ENCODE data around the gene EFNA3. TPM values are rescaled to one million over a fixed set of nuclear protein-coding genes. Genes with fewer than 3 reads are reported as not detected.
A peak's percentile ranks its signal among the peaks of the same experiment; 100 is the strongest.

Gene EFNA3
- total RNA-seq, 4 donors from 2014 or later = 111 to 150 (median 129) TPM

DNA sequence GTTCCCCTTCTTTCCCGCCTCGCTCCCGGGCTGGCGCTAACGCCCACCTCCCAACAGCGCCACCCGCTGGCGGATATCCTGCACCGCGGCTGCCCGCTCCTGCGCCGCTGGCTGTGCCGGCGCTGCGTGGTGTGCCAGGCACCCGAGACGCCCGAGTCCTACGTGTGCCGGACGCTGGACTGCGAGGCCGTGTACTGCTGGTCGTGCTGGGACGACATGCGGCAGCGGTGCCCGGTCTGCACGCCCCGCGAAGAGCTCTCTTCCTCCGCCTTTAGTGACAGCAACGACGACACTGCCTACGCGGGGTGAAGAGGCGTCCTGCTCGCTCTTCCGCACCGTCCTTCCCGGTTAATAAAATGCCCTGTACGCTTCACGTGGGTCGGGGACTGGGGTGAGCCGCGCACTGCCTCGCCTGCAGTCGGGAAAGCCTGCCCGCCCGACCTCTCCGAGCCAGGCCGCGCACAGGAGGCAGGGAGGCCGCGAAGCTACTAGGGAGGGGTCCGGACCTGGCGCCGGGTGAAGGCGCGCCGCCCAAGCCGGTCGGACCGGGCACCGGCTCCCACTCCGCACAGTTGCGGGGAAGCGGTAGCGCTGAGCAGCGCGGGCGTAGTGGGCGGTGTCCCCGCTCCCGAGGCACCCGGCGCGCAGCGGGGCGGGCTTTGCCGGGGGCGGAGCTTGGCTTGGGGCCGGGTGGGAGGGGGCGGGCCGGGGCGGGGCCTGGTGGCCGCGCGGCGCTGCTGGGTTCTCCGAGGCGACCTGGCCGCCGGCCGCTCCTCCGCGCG, 27.9 kb upstream of the EFNA3 start, which contains the start of gene ADAM15:
Gene ADAM15, plus strand, starts transcription at position 757 of the 782 bp plus-strand sequence. CDS start 71 bp downstream, outside the sequence.
- peak within 1 kb of the TSS; percentile 84 for H3K4me3 ChIP-seq (ENCODE audit: low read depth, poor library complexity, severe bottlenecking)
- intact Hi-C loops (cut with DNase I; ENCODE audit: low total_unique reads) = loop anchor here (5.0 to 10.0 kb wide), 2 partner anchors 96 to 143 kb away; partner anchors contain the start of gene PBXIP1
- TF ChIP-seq, protein P1, sequence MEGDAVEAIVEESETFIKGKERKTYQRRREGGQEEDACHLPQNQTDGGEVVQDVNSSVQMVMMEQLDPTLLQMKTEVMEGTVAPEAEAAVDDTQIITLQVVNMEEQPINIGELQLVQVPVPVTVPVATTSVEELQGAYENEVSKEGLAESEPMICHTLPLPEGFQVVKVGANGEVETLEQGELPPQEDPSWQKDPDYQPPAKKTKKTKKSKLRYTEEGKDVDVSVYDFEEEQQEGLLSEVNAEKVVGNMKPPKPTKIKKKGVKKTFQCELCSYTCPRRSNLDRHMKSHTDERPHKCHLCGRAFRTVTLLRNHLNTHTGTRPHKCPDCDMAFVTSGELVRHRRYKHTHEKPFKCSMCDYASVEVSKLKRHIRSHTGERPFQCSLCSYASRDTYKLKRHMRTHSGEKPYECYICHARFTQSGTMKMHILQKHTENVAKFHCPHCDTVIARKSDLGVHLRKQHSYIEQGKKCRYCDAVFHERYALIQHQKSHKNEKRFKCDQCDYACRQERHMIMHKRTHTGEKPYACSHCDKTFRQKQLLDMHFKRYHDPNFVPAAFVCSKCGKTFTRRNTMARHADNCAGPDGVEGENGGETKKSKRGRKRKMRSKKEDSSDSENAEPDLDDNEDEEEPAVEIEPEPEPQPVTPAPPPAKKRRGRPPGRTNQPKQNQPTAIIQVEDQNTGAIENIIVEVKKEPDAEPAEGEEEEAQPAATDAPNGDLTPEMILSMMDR (IDR thresholded peaks at IDR 0.05) = peak in 1 of 3 donors; percentile 84
- TF ChIP-seq POLR2A (IDR thresholded peaks at IDR 0.05) = no peak
- WGBS, 2 donors = 0% methylated on average over 23 to 63 of the region's 99 CpGs
- DNase-seq (ENCODE audit: low spot score in 2 of 2) = peak; percentile 73 to 97

DNA sequence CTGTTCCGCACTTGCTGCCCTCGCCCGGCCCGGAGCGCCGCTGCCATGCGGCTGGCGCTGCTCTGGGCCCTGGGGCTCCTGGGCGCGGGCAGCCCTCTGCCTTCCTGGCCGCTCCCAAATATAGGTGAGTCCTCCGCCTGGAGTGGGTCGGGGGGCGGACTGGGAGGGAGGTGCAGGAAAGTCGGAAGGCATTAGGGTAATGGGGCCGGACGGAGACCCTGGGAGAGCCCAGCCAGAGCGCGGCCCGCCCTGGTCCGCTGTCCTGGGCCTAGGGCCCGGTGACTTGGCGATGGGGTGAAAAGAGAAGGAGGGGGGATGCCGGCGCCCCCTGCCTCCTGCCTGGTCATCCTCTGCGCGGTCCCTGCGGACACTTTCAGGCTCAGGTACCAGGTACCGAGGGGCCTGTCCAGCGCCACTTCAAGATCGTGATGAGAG, 27.3 kb upstream of the EFNA3 start:
- DNase-seq (ENCODE audit: low spot score in 2 of 2) = no peak
- WGBS, 2 donors = 2 to 3% methylated on average over 7 to 19 of the region's 31 CpGs
- peak overlapping the region; percentile 84 for H3K4me3 ChIP-seq (ENCODE audit: low read depth, poor library complexity, severe bottlenecking)
- intact Hi-C loops (cut with DNase I; ENCODE audit: low total_unique reads) = loop anchor here (5.0 to 10.0 kb wide), 2 partner anchors 97 to 144 kb away; partner anchors contain the start of gene PBXIP1
- TF ChIP-seq, protein P1 (IDR thresholded peaks at IDR 0.05) = no peak
- TF ChIP-seq POLR2A (IDR thresholded peaks at IDR 0.05) = no peak

DNA sequence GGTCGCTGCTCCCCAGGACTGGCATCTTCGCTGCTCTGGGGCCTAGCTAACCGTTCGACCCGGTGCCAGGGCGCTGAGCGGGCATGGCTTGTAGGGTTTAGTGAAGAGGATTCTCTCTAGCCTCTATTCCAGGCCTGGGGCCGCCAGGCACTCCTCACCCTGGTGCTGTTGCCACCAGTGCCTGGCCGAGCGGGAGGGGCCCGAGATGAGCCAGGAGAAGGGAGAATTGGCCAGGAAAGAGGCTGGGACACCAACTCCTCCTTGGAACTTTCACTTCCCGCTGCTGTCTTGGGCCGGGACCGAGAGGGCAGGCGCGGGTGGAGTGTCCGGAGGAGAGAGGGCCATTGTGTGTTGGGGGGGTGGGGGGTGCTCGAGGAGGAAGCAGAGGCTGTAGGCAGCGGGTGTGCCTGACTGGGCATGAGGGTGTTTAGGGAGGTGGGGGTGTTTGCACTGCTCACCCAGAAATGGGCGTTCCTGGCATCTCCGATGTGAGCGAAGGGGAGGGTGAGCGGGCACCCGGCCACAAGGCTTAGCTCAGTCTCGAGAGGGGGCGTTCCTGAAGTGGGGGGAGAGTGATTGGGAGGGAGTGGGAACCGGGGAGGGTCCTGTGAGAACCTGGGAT, 26.7 kb upstream of the EFNA3 start:
- intact Hi-C loops (cut with DNase I; ENCODE audit: low total_unique reads) = loop anchor here (5.0 to 10.0 kb wide), 2 partner anchors 97 to 145 kb away; partner anchors contain the start of gene PBXIP1
- TF ChIP-seq, protein P1 (IDR thresholded peaks at IDR 0.05) = no peak
- TF ChIP-seq POLR2A (IDR thresholded peaks at IDR 0.05) = no peak
- DNase-seq (ENCODE audit: low spot score in 2 of 2) = peak; percentile 63 to 92
- WGBS, 2 donors = 0% methylated on average over 23 to 27 of the region's 27 CpGs
- H3K4me3 ChIP-seq (ENCODE audit: low read depth, poor library complexity, severe bottlenecking) = peak overlapping the region; percentile 84

DNA sequence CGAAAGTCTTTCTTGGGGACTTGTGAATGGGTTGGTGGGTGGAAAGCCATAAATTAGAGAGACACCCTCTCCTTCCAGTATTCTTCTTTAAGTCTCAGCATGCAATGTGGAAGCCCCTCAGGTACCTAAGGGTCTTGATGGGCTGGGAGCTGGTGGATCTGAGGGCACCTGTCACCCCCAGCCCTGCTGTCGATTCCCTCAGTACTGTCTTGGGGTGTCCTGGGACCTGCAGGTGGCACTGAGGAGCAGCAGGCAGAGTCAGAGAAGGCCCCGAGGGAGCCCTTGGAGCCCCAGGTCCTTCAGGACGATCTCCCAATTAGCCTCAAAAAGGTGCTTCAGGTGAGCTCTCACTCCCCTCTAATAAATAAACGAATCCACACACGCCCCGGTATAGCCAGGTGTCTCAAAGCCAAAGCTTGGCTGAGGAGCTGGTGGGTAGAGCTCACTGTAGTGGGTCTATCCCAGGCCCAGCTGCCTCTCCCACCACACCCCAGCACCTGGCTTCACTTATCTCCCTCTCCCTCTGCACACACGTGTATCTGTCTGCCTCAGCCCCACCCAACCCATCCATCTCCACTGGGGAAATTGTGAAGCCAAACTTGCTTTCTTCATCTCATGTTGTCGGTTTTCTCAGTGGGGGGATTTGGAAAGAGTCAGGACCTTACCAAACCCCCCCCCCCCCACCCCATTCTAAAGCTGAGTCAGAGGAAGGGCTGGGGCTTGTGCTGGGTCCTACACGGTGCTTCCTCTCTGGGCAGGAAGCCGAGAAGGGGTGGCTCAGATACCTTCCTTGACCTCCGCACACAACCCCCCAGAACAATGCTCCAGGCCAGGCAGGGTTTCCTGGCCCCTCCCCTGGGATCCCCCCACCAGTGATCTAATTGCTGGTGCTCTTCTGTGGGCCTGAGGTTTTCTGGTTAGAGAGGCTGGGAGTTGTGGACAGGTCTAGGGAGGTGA, 25.9 kb upstream of the EFNA3 start:
- no peak for TF ChIP-seq POLR2A (IDR thresholded peaks at IDR 0.05)
- TF ChIP-seq, protein P1 (IDR thresholded peaks at IDR 0.05) = no peak
- 23 to 34% methylated on average over 12 of the region's 12 CpGs for WGBS, 2 donors
- DNase-seq (ENCODE audit: low spot score in 2 of 2) = no peak
- peak overlapping the region; percentile 84 for H3K4me3 ChIP-seq (ENCODE audit: low read depth, poor library complexity, severe bottlenecking)
- intact Hi-C loops (cut with DNase I; ENCODE audit: low total_unique reads) = loop anchor here (5.0 to 10.0 kb wide), 2 partner anchors 98 to 145 kb away; partner anchors contain the start of gene PBXIP1

DNA sequence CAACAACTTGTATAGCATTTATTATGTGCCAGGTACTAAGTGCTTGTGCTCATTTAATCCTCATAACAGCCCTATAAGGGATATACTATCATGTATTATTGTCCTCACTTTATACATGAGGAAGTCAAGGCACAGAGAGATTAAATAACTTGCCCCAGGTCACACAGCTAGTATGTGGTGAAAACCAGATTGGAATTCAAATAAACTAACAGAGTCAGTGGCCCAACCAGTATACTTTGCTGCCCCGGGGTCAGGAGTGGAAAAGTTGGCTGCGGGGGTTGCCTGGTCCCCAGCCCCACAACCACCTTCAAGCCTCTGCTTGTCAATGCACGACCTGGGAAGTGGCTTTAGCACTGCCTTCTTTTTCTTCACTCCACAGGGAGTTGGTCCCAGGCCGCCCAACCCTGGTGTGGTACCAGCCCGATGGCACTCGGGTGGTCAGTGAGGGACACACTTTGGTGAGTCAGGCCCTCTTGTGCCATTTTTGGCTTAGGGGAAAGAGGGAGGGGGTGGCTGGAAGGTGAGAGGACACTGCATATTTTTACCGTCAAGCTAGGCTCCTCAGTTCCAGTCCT, 25.0 kb upstream of the EFNA3 start:
- DNase-seq (ENCODE audit: low spot score in 2 of 2) = no peak
- WGBS, 2 donors = 53 to 74% methylated on average over 7 of the region's 7 CpGs
- intact Hi-C loops (cut with DNase I; ENCODE audit: low total_unique reads) = loop anchor here (5.0 to 10.0 kb wide), 2 partner anchors 99 to 146 kb away; partner anchors contain the start of gene PBXIP1
- TF ChIP-seq, protein P1 (IDR thresholded peaks at IDR 0.05) = no peak
- TF ChIP-seq POLR2A (IDR thresholded peaks at IDR 0.05) = no peak
- no peak overlapping the region for H3K4me3 ChIP-seq (ENCODE audit: low read depth, poor library complexity, severe bottlenecking)
